LHCN-M2 (cell line): ENCODE data around the gene PROX2. TPM values are rescaled to one million over a fixed set of nuclear protein-coding genes. Genes with fewer than 3 reads are reported as not detected.

ENCODE experiments used
- DNase-seq: peaks from one replicate; pipeline ENCODE4 v3.0.0-alpha.2; 2012; ENCODE audit warnings: low read depth
- polyA plus RNA-seq: library from polyadenylated mRNA; unstranded; fragments of >200 nt; gene quantifications from one replicate; pipeline ENCODE4 v1.2.1, GENCODE V29; 2012; ENCODE audit warnings: missing spikeins
- total RNA-seq: library from RNA; depleted of rRNA; stranded (reverse); fragments of >200 nt; gene quantifications from 2 replicates; pipeline ENCODE4 v1.2.3, GENCODE V29; 2014; rRNA removed

Gene PROX2, protein sequence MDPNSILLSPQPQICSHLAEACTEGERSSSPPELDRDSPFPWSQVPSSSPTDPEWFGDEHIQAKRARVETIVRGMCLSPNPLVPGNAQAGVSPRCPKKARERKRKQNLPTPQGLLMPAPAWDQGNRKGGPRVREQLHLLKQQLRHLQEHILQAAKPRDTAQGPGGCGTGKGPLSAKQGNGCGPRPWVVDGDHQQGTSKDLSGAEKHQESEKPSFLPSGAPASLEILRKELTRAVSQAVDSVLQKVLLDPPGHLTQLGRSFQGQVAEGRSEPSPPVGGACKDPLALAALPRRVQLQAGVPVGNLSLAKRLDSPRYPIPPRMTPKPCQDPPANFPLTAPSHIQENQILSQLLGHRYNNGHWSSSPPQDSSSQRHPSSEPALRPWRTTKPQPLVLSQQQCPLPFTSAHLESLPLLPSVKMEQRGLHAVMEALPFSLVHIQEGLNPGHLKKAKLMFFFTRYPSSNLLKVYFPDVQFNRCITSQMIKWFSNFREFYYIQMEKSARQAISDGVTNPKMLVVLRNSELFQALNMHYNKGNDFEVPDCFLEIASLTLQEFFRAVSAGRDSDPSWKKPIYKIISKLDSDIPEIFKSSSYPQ
- total RNA-seq, result not detected in 2 replicates
- polyA plus RNA-seq, result 0.02 TPM

DNA sequence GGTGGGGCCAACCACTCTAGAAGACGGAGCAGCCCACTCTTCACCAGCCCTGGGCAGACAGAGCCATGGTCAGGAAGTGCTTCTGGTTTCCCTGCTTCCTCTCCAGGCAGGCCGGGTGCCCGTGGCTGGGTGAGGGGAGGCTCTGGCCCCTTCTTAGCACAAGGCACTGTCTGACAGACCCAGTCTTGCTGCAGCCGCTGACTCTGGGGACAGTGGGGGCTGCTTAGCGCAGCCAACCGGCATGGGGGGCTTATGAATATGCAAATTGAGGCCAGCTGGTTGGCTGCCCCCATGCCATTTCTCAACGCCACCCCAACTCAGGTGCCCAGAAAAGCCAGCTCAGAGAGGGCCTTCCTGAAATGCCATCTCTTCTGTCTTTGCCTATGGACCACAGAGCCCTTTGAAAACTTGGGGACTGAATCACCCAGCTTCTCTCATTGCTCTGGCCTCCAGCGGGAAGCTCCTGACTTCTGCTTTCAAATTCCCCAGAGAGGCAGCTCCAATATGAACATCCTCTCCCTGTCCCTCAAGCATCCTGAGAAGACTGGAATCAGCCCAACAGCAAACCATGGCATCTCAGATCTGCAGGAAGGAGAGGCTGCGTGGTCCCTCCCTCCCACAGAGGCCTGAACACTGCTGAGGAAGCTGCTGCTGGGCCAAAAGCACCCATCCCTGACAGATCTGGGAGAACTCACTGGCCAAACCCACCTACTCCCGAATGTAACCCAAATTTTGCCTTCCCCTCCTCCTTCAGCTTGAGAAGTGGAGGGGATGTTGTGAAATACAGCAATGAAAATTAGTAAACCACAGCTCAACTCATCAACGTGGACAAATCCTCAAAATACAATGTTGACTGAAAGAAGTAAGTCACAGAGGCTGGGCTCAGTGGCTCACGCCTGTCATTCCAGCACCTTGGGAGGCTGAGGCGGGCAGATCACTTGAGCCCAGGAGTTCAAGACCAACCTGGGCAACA is at the start of gene PROX2:
Gene PROX2 (minus strand): TSS at position 205 of the 973 bp plus-strand sequence. CDS start 12,311 bp downstream, outside the sequence.
- DNase-seq, result no peak

DNA sequence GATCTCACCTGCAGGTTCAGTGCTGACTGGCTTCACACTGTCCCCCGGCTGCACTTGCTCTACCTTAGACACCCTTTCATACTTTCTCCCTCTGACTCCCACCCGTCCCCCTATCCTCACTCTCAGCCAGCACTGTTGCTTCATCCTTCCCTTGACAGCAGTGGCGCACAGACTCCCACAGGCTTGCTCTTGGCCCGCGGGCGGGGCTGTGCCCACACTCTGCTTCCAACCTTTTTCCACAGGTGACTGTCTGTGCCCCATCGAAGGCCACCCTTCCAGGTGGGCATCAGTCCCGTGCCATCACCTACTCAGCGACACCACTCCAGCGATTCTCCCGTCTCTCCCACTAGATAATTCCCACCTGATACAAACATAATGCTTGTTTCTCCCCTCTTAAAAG is 48.1 kb upstream of the PROX2 start:
- DNase-seq, result no peak

DNA sequence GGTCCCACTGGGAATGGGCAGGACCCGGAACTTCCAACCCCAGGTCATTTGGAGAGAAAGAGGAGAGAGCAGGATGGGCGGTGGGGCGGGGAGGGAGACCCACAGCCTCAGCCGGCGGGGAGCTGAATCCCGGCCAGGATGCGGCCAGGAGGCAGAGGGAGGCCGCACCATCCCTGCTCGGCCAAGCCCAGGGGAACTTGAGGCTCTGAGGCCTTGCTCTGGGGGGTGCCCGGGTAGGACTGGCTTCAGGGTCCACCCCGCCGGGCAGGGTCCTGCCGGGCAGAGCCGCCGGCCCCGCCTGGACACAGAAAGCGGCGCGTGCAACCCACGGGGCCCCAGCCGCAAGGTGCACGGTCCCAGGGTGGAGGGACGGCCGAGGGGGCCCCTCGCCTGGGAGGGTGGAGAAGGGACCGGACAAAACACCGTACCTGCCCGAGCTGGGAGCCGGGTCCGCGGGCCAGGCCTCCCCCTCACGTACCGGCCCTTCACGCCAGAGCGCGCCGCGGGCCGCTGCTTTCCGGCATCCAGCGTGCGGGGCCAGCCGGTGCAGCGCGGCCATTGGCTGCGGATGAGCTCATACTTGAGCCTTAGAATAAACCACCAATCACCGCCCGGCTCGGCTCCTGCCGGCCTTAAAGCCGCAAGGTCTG is 46.9 kb upstream of the PROX2 start, which contains the start of gene RPS6KL1:
Gene RPS6KL1 (minus strand): TSS at position 509 of the 650 bp plus-strand sequence. CDS start 1,719 bp downstream, outside the sequence.
- peak; percentile 56 for DNase-seq

DNA sequence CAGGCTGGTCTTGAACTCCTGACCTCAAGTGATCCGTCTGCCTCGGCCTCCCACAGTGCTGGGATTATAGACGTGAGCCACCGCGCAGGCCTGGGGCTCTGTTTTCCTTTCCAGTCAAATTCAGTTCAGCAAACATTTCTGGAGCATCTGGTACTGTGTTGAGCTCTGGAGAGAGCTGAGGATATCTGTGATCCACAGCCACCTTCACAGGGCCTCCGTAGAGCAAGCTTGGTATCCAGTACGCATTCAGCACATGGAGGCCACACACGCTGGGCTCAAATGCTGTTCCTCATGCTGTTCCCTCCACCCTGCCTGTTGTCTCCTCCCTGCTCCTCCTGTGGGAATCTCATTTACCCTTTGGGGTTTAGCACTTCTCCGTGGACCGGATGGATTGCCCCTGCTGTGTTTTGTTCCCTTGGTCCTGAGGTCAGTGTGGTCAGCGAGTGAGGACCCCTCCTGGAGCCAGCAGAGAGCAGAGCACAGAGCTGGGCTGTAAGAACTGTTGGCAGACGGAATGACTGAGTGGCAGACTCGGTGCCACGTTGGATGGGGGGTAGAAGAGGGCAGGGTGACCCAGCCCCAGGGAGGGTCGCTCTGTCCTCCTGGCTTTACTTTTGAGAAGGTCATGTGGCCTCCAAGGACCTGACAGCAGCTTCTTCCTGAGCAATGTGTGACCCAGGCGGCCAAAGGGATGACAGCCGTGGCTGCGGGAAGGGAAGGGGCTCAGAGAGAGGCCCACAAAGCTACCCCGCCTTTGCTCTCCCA is 46.2 kb upstream of the PROX2 start:
- DNase-seq, result no peak

DNA sequence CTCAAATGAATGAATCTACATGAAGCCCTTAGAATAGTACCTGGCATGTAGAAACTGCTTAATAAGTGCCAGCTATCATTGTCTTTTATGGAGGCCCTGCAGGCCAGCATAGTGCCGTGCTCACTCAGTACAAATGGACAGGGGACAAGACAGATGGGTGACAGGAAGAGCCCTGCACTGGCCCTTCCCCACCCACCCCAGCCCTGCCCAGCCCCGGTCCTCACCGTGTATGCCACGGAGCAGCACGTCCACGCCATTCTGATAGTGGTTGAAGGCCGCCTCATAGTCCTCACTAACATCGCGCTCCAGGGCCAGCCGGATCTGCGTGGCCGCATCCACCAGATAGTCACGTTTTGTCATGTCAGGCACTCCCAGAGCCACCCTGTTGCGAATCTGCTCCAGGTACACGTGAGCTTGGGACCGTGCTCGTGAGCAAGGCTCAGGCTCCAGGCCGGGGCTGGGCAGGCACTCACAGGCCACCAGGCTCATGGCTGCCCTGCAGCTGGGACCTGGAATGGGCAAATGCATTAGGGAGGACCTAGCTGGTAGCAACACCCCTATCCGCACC is 45.2 kb upstream of the PROX2 start:
- DNase-seq, result no peak

DNA sequence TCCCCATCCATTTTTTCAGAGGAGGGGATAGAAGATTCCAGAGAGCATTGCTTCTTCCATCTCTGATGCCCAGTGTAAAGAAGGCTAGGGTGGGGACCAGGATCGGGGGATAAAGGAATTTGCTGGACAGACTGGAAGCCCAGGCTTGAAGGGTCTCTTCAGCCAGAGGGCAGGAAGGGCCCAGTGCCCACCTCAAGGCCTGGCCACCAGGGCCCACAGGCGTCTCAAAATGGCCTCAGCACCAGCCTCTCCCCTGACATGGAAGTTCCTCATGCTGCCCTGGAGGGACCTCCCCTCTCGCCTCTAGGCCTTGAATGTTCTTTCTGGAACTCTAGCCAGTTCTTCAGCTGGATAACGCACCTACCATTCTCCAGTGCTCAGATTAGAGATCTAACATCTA is 44.3 kb upstream of the PROX2 start:
- no peak for DNase-seq

DNA sequence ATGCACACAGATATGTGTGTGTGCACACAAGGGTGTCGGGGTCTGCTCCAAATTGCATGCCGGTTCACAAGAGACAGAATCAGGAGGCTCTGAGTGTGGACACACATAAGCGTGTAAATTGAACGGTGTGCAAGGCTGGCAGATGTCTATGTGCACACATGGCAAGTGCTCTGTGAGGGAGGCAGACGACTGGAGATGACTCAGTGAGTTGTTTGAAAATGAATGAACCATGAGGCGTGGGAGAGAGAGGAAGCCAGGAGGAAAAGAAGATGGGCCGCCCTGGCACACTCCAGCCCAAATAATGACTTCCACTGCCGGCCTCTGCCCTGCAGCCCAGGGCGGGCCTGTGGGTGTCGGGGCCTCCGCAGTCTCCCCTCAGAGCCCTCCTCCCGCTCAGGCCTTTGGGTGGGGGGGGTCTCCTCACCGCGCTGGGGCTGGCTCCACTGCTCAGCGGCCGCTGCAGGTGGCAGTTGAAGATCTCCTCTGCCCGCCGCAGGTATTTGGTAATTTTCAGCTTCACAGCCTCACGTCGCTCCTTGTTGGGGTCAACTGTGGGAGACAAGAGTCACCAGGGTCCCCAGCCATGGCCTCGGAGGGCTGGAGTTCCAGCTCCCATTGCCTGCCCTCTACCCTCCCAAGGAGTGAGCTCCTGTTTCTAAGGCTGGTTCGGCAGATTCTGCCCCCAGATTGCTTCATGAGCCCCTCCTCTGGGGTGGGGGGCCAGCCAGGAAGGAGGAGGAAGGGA is 43.6 kb upstream of the PROX2 start:
- no peak for DNase-seq

DNA sequence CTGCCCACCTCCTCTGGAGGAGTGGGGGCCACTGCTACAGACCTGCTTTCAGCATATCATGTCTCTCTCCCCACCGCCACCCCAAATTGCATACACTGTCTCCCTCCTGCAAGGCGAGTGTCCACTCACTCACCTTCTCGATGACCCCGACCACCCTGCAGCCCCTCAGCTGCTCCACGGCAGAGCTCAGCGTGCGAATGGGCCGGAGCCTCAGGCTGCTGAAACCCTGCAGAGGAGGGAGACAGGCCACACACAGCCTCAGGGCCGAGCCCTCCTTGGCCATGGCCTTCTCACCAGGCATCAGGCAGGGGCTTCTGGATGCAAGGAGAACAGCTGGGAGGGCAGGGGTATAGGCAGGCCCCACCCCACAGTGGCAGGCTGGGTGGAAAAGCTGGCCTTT is 42.4 kb upstream of the PROX2 start:
- DNase-seq, result no peak

DNA sequence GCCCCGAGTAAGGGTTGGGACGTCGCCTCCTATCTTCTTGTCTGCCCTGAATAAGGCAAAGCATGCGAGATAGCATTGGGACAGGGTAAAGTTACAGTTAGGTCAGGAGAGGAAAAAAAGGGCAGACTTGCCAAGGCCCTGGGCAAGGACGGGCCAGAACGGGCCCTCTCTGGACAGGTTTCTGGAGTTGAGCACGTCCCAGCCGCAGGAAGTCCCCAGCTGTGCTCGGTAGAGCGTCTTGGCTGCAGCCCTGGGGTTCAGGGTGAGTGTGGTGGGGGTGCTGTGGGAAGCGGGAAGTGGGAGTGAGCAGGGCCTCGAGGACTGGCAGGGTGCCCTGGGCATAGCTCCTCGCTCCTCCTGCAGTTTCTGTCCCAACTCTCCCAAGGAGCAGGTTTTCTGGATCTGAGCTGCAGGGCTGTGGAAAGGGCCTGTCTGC is 41.7 kb upstream of the PROX2 start:
- DNase-seq, result no peak

DNA sequence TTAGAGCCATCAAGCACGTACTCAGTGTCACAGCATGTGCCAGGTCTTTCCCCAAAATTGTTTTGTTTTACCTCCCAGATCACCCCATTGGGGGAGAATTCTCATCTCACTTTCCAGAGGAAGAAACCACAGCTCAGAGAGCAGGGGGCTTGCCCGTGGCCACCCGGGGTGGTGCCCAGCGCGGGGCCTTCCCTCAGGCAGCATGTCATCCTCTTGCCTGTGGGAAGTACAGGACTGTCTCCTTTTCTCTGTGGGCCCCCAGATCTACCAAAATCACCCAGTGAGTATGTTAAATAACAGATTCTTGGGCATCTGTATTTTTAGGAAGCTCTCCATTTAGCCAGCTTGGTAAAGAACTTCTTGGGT is 41.2 kb upstream of the PROX2 start:
- DNase-seq, result no peak

DNA sequence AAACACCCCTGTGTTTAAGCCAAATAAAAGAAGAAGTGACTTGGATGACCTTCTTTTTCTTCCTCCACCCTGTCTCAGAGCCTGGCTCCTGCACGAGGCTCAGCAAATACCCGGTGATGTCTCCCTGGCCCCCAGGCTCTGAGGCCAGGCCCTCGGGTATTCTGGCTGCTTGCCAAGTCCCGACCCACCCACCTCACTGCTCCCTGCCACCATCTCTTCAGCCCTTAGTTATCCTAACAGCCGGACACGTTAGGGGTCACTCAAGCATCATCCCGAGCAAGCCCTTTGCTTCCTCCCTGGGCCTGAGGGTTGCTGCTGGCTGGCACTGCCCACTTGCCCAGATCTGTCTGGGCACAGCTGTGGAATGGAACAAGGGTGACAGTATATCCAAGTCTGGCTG is 39.9 kb upstream of the PROX2 start:
- DNase-seq, result no peak

DNA sequence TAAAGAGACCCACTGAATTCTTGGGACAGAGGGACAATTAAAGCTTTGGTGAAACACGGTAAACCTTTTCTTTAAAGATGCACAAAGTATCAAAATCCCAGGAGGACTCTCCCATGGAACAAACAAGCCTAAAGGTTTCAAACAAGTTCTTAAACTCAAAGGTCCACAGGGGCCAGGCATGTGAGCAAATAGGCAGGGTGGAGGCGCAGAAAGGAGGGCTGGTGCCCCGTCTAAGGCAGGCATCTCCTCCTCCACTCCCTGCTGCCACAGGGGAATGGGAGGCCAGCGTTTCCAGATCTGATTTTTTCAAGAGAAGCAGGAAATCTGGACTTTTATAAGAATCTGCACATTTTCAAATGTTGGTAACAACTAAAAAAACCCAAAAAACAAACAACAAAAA is 39.5 kb upstream of the PROX2 start:
- no peak for DNase-seq

DNA sequence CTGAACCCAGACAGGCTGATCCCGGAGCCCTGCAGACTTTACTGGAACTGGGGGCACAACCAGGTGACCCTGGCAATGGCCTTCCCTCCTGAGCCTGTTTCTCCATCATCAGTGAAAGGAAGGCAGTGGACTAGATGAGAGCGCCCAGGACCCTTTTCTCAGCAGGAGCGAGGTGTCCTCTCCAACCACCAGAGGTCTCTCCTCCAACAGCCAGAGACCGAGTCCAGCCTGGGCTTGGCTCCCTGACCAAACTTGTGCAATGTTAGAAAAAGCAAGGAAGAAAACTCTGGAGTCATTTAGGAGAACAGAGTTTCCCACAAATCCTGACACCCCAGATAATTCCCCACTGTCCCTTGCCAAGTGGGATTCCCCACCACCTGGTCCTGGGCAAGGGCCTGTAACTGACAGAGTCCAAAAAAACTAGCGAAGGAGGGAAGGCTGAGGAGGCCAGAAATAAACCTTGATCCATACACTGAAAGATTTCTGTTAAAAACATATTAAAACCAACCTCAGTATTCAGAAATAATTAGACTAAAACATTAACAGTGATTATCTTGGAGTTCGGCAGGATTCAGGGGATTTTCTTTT is 38.1 kb upstream of the PROX2 start:
- peak; percentile 79 for DNase-seq

DNA sequence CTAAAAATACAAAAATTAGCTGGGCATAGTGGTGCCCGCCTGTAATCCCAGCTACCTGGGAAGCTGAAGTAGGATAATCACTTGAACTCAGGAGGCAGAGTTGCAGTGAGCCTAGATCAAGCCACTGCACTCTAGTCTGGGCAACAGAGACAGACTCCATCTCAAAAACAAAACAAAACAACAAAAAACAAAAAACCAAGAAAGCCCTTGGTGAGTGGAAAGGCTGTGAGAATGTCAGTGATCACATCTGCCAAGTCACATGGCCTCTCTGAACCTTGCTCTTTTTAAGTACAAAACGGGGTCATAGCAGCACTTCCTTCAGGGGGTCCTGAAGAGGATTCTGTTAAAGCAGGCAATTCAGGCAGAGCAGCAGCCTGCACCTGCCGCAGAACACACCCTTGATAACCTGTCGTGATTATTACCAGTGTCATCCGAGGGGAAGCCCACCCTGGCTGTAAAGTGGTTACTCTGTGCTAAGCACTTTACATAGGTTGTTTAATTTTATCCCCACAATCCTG is 37.5 kb upstream of the PROX2 start:
- no peak for DNase-seq

DNA sequence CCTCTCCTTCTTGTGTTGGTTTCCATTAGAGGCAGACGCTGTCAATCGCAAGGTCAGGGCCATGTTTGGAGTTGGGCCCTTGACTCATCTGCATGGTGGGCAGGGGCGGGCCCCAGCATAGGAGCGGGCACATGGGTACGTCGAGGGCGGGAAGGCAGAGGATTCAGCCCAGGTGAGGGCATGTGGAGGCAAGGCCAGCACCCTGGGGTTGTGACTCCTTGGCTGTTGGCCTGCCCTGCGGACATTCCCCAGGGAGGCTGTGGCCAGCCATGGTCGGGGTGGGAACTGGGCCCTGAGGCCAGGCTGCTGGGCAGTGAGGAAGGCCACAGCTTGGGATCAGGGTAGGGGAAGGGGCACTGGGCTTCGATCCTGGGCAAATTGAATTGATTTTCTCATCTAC is 36.9 kb upstream of the PROX2 start:
- no peak for DNase-seq

DNA sequence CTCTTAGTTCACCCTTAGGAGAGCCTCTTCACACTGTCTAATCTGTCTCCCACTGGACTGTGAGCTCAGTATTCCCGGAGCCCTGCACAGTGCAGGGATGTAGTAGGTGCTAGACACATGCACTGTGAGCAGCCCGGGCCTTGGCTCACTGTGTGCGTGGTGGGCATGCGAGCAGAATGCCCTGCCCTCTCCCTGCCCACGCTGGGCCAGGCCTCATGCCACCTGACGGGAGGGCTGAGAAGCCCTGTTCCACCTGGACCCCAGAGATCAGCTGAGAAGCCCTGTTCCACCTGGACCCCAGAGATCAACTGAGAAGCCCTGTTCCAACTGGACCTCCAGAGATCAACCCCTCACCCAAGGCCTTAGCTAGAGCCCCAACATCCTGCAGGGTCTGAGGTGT is 36.2 kb upstream of the PROX2 start:
- DNase-seq, result no peak

DNA sequence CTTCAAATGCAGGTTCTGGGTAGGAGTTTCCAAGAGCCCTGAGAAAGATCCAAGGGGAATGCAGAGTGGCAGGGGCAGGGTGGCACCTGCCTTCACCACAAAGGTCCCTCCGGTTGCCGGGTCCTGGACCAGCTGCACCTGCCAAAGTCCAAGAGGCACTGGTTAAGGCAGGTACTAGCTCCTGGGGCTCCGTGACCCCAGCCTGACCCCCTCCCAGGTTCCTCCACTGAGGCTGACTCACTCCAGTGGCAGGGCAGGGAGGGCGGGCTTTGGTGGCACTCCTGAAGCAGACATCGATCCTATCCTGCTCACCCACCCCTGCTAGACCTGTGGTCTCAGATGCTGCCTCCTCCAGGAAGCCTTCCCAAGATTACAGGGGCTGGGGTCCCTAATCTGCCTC is 35.8 kb upstream of the PROX2 start:
- DNase-seq, result no peak

DNA sequence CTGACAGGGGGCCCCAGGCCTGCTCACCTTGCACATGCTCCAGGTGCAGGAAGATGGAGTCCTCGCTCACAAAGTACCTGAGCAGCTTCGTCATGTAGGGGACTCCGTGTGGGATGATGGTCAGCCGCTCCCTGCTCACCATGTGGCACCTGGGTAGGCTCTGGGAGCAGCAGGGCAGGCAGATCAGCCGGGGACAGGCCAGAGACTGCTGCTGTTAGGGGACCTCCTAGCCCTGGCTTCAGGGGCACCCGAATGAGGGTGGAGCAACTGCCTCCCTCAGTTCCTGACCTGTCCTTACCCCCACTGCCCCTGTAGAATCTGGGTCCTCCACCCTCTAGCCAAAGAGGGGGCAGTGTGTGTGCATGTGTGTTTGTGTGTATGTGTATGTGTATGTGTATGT is 35.3 kb upstream of the PROX2 start:
- DNase-seq, result no peak

DNA sequence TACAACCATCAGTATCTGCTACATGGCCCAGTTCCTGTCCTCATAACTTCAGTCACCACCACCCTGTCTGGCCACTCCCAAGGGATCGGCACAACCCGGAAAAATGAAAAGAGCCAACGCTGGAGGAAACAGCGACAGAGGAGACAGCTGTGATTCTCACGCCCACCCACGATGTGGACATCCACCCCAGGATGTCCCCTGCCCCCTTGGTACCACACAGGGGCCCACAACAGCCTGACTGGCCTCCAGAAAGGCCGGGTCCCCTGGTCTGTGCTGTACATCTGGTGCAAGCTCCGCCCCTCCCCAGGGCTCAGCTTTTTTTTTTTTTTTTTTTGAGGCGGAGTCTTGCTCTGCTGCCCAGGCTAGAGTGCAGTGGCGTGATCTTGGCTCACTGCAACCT is 34.6 kb upstream of the PROX2 start:
- no peak for DNase-seq
